GM20000 (cell line): Measurements from ENCODE around the gene FTCDNL1.

ENCODE experiments used
- DNase-seq: peaks from one replicate; pipeline ENCODE4 v3.0.0; 2012; ENCODE audit warnings: low spot score
- CTCF ChIP-seq: IDR thresholded peaks from 2 replicates; pipeline ENCODE4 v1.5.1; 2012; ENCODE audit warnings: mild to moderate bottlenecking, control low read depth; ENCODE audit errors: extremely low read depth, missing control alignments

FTCDNL1 gene

GRCh38 chr2:199765646-199766045 lies 85.3 kb downstream of the FTCDNL1 start:
- DNase-seq: no peak
- no peak for TF ChIP-seq CTCF

GRCh38 chr2:199764273-199764800 lies 86.7 kb downstream of the FTCDNL1 start:
- no peak for TF ChIP-seq CTCF
- DNase-seq: no peak

- no peak for TF ChIP-seq CTCF
- DNase-seq: no peak
Measured at GRCh38 chr2:199762963-199763362, 88.0 kb downstream of the FTCDNL1 start.

GRCh38 chr2:199760574-199760973 lies 90.4 kb downstream of the FTCDNL1 start:
- TF ChIP-seq CTCF: no peak
- DNase-seq: no peak

- no peak for TF ChIP-seq CTCF
- no peak for DNase-seq
Measured at GRCh38 chr2:199757233-199757870, 93.6 kb downstream of the FTCDNL1 start.

- no peak for TF ChIP-seq CTCF
- no peak for DNase-seq
Measured at GRCh38 chr2:199756743-199757142, 94.2 kb downstream of the FTCDNL1 start.

- TF ChIP-seq CTCF: no peak
- DNase-seq: no peak
Measured at GRCh38 chr2:199756211-199756610, 94.8 kb downstream of the FTCDNL1 start.
